Astrocyte (in vitro differentiated cells and primary cell): ENCODE measurements around the gene ZFAND6.

Source experiments
- CTCF ChIP-seq: IDR thresholded peaks from 2 replicates; pipeline ENCODE4 v1.5.1; 2011; ENCODE audit warnings: low read depth, mild to moderate bottlenecking, inconsistent platforms, low read length, moderate library complexity; ENCODE audit not compliant: insufficient read depth
- EZH2 ChIP-seq: IDR thresholded peaks from 2 replicates; pipeline ENCODE4 v1.6.1; 2012; ENCODE audit warnings: mild to moderate bottlenecking, low read length, inconsistent platforms; ENCODE audit not compliant: insufficient read depth

DNA sequence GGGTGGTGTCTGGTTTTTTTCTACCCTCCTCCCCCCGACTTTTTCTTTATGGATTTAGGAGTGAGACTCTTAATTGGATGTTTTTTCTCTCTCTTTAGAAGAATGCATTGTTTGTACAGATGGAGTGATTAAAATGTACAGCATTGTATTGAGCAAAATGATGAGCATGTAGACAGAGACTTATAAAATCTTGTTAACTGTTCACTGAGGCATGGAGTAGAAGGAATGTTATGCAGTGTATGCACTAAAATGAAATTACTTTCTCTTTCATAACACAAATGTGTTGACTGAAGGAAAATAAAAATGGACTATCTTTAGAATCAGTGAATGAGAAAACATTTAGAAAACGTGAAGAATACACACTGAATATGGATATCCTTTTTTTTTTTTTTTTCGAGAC is 39.8 kb downstream of the ZFAND6 start:
- TF ChIP-seq CTCF (no peak), EZH2 (no peak)
